ENCODE results near the gene CPXM1. TPM values are rescaled to one million over a fixed set of nuclear protein-coding genes. Genes with fewer than 3 reads are reported as not detected.

Gene CPXM1
- total and polyA plus RNA-seq, 9 of the 15 experiments (the other 6 are each of a cell fraction or from before 2014, with no cell fraction given): 0.04 to 1.1 (median 0.37) TPM; not detected in 2

DNA sequence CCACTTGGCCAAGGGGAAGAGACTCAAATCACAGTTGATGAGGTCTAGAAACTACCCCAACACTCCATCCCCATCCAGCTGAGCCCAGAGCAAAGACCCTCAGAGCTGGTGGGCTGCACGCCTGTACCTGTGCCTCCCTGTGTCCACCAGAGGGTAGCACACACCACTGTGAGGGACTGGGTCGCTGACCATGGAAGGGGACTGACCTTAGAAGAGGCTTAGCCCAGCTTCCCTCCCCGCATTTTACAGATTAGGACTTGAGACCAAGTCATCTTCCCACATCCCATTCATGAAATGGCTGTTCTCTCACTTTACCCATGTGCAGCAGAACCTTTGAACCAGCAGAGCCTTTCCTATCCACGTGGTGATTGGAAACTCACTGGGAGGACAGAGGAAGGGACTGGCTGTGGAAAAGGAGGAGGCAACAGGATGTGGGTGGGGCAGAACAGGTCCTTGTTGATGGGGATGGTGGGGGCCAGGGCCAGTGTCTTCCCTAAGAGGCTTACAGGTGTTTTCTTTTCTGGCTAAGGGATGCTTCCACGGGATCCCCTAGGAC, 44.3 kb downstream of the CPXM1 start (continued):
- no peak for TF ChIP-seq MTA2 (IDR thresholded peaks at IDR 0.05; ENCODE audit: low read depth)
- TF ChIP-seq ZNF780A (CRISPR knock-in tag; IDR thresholded peaks at IDR 0.05): no peak
- TF ChIP-seq HMG20A (CRISPR knock-in tag; conservative IDR thresholded peaks at IDR 0.05): no peak
- no peak for TF ChIP-seq YBX1 (IDR thresholded peaks at IDR 0.05)
- TF ChIP-seq, protein P1, sequence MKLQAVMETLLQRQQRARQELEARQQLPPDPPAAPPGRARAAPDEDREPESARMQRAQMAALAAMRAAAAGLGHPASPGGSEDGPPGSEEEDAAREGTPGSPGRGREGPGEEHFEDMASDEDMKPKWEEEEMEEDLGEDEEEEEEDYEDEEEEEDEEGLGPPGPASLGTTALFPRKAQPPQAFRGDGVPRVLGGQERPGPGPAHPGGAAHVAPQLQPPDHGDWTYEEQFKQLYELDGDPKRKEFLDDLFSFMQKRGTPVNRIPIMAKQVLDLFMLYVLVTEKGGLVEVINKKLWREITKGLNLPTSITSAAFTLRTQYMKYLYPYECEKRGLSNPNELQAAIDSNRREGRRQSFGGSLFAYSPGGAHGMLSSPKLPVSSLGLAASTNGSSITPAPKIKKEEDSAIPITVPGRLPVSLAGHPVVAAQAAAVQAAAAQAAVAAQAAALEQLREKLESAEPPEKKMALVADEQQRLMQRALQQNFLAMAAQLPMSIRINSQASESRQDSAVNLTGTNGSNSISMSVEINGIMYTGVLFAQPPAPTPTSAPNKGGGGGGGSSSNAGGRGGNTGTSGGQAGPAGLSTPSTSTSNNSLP (IDR thresholded peaks at IDR 0.05; ENCODE audit: borderline replicate concordance, low read depth, low read length): no peak
- TF ChIP-seq, protein P2, sequence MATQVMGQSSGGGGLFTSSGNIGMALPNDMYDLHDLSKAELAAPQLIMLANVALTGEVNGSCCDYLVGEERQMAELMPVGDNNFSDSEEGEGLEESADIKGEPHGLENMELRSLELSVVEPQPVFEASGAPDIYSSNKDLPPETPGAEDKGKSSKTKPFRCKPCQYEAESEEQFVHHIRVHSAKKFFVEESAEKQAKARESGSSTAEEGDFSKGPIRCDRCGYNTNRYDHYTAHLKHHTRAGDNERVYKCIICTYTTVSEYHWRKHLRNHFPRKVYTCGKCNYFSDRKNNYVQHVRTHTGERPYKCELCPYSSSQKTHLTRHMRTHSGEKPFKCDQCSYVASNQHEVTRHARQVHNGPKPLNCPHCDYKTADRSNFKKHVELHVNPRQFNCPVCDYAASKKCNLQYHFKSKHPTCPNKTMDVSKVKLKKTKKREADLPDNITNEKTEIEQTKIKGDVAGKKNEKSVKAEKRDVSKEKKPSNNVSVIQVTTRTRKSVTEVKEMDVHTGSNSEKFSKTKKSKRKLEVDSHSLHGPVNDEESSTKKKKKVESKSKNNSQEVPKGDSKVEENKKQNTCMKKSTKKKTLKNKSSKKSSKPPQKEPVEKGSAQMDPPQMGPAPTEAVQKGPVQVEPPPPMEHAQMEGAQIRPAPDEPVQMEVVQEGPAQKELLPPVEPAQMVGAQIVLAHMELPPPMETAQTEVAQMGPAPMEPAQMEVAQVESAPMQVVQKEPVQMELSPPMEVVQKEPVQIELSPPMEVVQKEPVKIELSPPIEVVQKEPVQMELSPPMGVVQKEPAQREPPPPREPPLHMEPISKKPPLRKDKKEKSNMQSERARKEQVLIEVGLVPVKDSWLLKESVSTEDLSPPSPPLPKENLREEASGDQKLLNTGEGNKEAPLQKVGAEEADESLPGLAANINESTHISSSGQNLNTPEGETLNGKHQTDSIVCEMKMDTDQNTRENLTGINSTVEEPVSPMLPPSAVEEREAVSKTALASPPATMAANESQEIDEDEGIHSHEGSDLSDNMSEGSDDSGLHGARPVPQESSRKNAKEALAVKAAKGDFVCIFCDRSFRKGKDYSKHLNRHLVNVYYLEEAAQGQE (IDR thresholded peaks at IDR 0.05; ENCODE audit: borderline replicate concordance): peak; percentile 83
- TF ChIP-seq, protein P2 (CRISPR knock-in tag; IDR thresholded peaks at IDR 0.05; ENCODE audit: low read depth): no peak
- TF ChIP-seq POLR2AphosphoS5 (IDR thresholded peaks at IDR 0.05; ENCODE audit: control insufficient read depth, insufficient read depth, low read depth, low read length): no peak
- TF ChIP-seq, protein P3, sequence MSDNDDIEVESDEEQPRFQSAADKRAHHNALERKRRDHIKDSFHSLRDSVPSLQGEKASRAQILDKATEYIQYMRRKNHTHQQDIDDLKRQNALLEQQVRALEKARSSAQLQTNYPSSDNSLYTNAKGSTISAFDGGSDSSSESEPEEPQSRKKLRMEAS (CRISPR knock-in tag; IDR thresholded peaks at IDR 0.05): 0 out of 2 replicates have a peak, but pooled peaks have one; percentile 36
- peak; percentile 69 to 84 for TF ChIP-seq RAD21 (CRISPR knock-in tag; conservative IDR thresholded peaks at IDR 0.05 in 1 of 2, IDR thresholded peaks at IDR 0.05 in 1 of 2)
- TF ChIP-seq KAT8 (IDR thresholded peaks at IDR 0.05; ENCODE audit: low read depth): no peak
- TF ChIP-seq NFIX (CRISPR knock-in tag; IDR thresholded peaks at IDR 0.05; ENCODE audit: low read depth): no peak
- TF ChIP-seq, protein P4, sequence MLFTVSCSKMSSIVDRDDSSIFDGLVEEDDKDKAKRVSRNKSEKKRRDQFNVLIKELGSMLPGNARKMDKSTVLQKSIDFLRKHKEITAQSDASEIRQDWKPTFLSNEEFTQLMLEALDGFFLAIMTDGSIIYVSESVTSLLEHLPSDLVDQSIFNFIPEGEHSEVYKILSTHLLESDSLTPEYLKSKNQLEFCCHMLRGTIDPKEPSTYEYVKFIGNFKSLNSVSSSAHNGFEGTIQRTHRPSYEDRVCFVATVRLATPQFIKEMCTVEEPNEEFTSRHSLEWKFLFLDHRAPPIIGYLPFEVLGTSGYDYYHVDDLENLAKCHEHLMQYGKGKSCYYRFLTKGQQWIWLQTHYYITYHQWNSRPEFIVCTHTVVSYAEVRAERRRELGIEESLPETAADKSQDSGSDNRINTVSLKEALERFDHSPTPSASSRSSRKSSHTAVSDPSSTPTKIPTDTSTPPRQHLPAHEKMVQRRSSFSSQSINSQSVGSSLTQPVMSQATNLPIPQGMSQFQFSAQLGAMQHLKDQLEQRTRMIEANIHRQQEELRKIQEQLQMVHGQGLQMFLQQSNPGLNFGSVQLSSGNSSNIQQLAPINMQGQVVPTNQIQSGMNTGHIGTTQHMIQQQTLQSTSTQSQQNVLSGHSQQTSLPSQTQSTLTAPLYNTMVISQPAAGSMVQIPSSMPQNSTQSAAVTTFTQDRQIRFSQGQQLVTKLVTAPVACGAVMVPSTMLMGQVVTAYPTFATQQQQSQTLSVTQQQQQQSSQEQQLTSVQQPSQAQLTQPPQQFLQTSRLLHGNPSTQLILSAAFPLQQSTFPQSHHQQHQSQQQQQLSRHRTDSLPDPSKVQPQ (CRISPR knock-in tag; IDR thresholded peaks at IDR 0.05; ENCODE audit: borderline replicate concordance): no peak

All from K562 (cell line).